Activated naive CD4-positive, alpha-beta T cell treated with anti-CD3 and anti-CD28 coated beads, Interleukin-2, amount 50 U/mL, for 24 hours (primary cell): Measurements from ENCODE around the gene CCDC150.

Experiments used
- H3K27ac Mint-ChIP-seq: one replicate; pipeline ENCODE4 v1.8.0; 2021; ENCODE audit warnings: mild to moderate bottlenecking, mixed read lengths
- H3K27me3 Mint-ChIP-seq: one replicate; pipeline ENCODE4 v1.8.0; 2021; ENCODE audit warnings: mixed read lengths
- H3K36me3 Mint-ChIP-seq: one replicate; pipeline ENCODE4 v1.8.0; 2021; ENCODE audit warnings: mixed read lengths
- H3K4me1 Mint-ChIP-seq: one replicate; pipeline ENCODE4 v1.8.0; 2021; ENCODE audit warnings: mixed read lengths
- H3K4me3 Mint-ChIP-seq: one replicate; pipeline ENCODE4 v1.8.0; 2021; ENCODE audit warnings: mild to moderate bottlenecking, mixed read lengths
- H3K9me3 Mint-ChIP-seq: one replicate; pipeline ENCODE4 v1.8.0; 2021; ENCODE audit warnings: mixed read lengths

CCDC150 gene

DNA sequence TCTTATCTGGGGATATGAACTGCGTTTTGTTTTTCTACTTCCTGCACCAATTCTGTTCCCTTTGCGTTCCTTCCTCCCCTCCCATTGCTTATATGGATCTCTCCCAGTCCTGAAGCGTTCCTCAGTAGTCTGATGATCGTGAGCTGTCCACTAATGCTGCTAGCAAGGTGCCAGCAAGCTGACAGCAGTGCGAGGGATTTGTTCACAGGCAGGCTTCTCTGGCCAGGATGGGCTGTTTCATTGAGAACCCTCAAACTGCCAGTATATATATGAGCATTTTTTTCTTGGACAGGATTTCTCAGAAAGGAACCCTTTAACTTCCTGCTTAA lies 119.8 kb downstream of the CCDC150 start:
- Mint-ChIP-seq H3K9me3 (peaks cover 10% of the 10 kb centered on the region), H3K27me3 (no peaks in the 10 kb centered on the region), H3K4me1 (no peaks in the 10 kb centered on the region), H3K27ac (no peak overlapping the region), H3K36me3 (peaks cover 41% of the 10 kb centered on the region), H3K4me3 (no peak overlapping the region)

DNA sequence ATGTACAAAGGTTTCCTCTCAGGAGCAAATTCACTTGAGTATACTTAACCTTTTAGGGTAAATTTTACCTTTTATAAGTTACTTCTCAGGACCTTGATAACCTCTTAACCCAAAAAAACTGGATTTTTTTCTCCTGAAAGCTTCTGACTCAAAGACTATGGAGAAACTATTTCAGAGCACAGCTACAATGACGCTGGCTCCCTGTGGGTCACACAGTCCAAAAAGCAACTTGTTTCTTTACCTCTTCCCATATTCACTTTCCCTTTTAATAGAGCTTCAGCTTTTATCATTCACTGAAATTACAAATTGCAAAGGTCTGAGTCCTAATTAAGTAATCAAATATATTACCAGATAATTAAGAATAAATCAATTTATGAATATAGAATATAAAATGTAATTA lies 127.6 kb downstream of the CCDC150 start:
- H3K27ac Mint-ChIP-seq: no peak overlapping the region
- no peaks in the 10 kb centered on the region for H3K27me3 Mint-ChIP-seq
- H3K4me3 Mint-ChIP-seq: no peak overlapping the region
- peaks cover 30% of the 10 kb centered on the region for H3K36me3 Mint-ChIP-seq
- no peaks in the 10 kb centered on the region for H3K9me3 Mint-ChIP-seq
- no peaks in the 10 kb centered on the region for H3K4me1 Mint-ChIP-seq
